Activated CD4-positive, alpha-beta T cell treated with anti-CD3 and anti-CD28 coated beads, Interleukin-10, Interleukin-2, amounts not matched to agents 100 ng/mL and 50 ng/mL, durations not matched to agents 16 hours and 8 hours (primary cell): Measurements from ENCODE around the gene NUDT22.

Experiments
- DNase-seq: peaks from one replicate; pipeline ENCODE4 v3.0.0-alpha.2; 2020

The NUDT22 gene

DNA sequence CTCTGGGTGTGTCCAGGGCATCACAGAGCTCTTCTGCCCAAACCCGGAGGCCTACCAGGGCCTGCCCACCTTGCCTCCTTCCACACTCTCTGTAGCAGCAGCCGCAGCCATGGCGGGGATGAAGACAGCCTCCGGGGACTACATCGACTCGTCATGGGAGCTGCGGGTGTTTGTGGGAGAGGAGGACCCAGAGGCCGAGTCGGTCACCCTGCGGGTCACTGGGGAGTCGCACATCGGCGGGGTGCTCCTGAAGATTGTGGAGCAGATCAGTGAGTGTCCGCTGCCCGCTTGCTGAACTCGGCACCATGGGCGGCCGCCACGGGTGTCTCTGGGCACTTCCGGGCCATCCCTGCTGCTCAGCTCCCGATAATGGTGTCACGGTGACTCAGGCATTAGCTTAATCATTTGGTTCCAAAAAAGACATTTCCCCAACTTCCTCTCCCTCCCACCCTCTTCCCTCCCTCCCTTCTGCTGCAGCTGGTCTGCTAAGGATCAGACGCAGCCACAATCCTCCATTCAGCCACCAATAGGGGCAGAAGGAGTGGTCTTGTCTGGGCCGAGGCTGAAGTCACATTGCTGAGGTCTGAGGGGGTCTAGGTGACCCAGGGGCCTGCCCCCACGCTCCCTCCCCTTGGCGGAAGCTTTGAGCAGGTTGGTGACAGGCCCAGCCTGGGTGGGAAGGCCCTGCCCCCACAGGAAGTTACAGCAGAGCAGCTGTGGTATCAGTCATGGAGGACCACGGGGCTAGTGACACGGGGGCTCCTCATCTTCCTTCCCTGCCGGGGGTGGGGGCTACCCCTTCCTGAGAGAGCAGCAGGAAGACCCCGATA lies 18.6 kb upstream of the NUDT22 start:
- peak; percentile 91 for DNase-seq

DNA sequence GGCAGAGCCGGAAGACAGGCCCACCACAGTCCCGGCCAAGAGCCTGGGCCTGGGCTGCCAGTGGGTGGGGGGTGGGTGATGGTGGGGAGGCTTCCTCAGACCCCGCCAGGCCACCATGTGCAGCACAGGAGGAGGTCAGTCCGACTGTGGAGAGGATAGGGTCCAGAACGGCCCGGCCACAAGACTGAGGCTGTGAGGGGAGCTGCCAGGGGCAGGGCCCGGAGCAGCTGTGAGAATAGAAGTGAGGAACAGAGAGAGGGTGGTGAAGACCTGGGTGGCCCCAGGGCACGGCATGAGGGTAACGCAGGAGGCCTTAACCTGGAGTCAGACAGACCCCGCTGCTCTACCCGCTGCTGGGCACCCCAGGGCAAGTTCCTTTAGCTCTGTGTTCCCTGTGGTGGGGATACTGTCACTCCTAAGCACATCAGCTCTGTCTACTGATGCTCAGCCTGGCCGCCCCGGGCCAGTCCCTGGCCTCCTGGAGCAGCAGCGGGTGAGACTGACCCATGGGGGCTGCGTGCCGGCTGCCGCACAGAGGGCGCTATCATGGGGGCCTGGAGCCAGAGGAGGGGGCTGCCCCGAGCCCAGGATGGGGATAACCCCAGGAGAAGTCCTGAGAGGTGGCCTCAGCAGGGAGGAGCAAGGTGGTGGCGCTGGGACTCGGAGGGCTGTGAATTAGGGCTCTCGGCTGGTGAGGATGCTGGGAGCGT lies 17.8 kb upstream of the NUDT22 start:
- DNase-seq = no peak

DNA sequence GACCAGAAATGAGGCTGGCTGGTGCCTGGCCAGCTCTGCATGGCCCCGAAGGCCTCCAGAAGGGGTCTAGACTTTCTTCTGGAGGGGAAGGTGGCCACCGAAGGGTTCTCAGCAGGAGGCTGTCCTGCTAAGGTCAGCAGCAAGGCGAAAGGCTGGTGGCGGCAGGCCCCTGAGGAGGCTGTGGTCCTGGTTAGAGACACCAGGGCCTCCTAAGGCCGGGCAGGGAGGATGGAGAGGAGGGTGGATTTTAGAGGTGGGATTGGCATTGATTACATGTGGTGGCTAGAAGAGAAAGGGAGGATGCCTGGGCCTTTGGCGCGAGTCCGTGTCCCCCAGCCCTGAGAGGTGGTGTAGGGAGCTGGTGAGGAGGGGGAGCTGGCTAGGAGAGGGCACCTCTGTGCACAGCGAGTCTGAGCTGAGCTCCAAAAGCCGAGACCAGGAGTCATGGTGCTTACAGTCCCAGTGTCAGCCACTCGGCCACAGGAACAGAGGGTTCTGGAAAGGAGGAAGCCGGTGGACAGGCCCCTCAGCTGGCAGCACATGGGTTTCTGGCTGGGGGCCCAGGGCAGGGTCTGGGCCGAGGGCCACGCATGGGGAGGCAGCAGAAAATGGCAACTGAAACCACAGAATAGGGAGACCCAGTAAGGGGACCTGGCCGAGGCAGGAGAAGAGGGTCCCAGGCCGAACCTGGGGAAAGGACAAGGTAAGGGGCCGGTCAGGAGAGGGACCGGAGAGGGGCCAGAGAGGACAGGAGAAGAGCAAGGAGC lies 17.1 kb upstream of the NUDT22 start:
- no peak for DNase-seq

DNA sequence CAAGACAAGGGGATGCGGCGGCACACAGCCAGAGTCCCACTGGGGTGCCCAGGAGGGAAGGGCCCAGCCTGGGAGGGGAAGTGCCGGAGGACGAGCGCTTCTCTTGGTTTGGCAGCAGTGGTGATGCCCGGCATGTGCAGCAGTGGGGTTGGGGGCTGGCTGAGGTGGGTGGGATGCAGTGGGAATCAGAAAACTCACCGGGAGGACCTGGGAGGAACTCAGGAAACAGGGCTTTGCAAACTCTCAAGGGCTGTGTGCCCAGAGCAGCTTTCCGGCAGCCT lies 16.6 kb upstream of the NUDT22 start:
- no peak for DNase-seq

DNA sequence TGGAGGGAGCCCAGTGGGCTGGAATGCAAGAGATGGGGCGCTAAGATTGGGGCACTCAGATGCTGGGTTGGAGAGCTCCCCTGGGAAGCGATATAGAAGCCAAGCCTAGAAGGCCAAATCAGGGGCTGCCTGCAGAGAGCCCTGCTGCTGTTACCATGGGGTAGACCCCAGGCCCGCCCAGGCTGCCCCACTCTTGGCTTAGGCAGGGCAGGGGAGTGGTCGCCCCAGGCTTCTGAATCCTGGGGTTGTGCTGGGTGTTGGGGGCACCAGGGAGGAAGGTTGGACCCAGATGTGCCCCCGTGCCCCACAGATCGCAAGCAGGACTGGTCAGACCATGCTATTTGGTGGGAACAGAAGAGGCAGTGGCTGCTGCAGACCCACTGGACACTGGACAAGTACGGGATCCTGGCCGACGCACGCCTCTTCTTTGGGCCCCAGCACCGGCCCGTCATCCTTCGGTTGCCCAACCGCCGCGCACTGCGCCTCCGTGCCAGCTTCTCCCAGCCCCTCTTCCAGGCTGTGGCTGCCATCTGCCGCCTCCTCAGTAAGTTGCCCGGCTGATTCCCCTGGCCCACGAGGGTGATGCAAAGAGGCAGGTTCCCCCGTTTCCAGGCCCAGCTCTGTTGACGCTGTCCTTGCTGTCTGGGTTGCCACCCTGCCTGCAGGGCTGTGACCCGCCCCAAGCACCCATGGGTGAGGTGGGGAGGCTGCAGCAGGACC lies 15.6 kb upstream of the NUDT22 start:
- no peak for DNase-seq

DNA sequence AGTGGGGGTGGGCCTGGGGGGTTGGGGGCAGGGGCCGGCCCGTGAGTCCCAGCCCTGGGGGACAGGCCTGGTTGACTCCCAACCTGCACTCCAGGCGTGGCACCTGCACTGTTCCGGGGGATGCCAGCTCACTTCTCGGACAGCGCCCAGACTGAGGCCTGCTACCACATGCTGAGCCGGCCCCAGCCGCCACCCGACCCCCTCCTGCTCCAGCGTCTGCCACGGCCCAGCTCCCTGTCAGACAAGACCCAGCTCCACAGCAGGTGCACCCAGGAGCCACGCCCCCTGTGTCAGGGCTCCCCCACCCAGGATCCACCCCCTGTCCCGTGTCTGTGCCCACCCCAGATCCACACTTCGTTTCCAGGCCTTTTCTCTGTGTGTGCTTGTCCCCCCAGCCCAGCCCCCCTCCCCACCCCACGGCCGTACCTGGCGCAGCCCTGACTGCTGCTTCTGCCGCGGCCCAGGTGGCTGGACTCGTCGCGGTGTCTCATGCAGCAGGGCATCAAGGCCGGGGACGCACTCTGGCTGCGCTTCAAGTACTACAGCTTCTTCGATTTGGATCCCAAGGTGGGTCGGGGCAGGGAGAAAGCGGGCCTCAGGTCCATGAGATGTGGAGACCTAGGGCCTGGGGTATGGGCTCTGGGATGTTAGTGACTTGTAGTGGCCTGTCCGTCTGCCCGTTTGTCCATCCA lies 14.7 kb upstream of the NUDT22 start:
- DNase-seq = no peak

DNA sequence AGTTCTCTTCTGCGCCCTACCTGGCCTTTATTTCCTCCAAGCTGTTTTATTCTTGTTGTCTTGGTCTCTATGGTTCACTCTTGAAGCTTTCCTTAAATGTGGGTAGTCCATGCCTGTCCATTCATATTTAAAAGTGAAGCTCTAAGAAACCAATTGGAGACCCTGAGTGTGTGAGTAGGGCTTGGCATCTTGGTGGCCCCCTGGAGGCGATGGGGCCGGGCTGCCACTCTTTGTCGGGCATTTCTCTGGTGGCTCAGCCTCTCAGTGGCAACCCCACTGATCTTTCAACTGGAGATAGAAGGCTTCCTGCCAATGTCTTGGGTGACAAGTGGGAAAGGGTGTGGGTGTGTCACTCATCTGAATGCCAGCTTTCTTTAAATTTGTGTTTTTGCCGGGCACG lies 9.2 kb upstream of the NUDT22 start:
- DNase-seq = no peak

DNA sequence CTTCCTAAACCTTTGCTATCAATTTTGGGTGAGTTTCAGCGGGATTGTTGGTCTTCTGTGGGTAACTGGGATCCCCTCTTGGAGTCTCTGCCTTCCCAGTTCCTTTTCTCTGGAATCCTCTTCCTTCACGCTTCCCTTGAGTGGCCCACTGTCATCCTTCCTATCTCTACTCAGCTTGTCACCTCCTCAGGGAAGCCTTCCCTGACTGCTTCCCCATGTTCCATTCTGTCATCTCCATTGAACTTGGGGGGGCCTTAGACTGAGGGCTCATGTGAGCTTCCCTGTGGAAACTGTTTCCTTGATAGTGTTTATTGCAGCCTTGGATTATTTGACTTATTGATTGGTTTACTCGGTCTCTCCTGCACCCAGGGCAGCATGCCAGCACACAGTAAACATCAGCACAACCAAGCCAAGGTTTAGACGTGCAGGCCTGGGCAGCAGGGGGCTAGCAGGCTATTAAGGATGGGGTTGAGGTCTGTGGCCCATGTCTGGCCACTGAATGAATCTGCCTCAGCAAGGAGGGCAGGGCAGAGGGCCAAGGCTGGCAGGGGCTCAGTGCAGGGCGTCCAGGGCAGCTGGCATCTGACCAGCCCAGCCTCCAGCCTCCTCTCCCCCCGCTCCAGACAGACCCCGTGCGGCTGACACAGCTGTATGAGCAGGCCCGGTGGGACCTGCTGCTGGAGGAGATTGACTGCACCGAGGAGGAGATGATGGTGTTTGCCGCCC lies 7.3 kb upstream of the NUDT22 start:
- DNase-seq = no peak

DNA sequence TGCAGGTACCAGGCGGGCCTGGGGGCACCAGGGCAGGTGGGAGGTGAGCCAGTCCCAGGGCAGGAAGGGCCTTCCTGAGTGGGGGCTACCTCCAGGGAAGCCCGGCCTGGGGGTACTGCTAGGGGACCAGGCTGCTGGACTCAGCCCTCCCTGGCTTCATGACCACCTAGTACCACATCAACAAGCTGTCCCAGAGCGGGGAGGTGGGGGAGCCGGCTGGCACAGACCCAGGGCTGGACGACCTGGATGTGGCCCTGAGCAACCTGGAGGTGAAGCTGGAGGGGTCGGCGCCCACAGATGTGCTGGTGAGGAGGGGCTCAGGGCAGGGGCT lies 6.8 kb upstream of the NUDT22 start:
- no peak for DNase-seq

DNA sequence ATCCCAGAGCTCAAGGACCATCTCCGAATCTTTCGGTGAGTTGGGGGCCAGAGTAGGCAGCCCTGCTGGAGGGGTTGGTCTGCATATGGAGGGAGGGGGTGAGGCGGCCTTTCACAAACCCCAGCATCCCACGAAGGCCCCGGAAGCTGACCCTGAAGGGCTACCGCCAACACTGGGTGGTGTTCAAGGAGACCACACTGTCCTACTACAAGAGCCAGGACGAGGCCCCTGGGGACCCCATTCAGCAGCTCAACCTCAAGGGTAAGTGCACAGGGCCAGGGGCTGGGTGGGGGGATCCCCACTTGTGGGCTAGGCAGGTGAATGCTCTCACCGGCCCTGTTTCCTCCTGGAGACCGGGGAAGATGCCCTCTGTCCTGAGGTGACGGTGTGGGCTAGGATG lies 6.3 kb upstream of the NUDT22 start:
- no peak for DNase-seq

DNA sequence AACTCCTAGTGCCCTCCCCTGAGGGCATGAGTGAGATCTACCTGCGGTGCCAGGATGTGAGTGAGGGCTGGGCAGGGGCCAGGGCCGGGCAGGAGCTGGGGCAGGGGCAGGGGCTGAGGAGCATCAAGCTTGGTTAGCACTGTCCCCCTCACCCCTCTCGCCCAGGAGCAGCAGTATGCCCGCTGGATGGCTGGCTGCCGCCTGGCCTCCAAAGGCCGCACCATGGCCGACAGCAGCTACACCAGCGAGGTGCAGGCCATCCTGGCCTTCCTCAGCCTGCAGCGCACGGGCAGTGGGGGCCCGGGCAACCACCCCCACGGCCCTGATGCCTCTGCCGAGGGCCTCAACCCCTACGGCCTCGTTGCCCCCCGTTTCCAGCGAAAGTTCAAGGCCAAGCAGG lies 5.8 kb upstream of the NUDT22 start:
- no peak for DNase-seq

DNA sequence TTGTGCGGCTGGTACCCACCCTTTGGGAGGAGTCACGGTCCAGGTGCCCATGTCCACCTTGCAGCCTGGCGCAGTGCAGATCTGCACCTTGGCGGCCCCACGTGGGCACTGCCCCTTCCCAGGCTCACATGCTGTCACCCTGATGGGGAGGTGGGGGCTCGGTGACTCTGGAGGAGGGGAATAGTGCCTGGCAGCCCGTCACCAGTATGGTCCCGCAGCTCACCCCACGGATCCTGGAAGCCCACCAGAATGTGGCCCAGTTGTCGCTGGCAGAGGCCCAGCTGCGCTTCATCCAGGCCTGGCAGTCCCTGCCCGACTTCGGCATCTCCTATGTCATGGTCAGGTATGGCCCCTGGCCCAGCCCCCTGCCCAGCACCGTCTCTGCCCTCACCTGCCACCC lies 5.3 kb upstream of the NUDT22 start:
- DNase-seq = no peak

DNA sequence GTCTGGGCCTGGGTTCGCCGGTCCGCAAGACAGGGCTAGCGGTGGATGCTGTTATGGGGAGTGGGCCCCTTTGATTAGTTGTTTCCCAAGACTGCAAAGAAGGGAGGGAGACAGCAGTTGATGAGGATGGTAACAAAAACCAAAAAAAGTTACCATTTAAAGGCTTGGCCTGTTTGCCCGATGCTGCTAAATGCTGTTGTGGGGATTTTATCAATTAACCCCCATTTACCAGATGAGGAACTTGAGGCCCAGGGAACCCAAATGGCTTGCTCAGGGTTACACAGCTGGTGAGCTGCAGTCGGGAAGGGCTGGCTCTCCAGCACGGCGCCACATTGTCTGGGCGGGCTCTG lies 3.4 kb upstream of the NUDT22 start:
- no peak for DNase-seq

DNA sequence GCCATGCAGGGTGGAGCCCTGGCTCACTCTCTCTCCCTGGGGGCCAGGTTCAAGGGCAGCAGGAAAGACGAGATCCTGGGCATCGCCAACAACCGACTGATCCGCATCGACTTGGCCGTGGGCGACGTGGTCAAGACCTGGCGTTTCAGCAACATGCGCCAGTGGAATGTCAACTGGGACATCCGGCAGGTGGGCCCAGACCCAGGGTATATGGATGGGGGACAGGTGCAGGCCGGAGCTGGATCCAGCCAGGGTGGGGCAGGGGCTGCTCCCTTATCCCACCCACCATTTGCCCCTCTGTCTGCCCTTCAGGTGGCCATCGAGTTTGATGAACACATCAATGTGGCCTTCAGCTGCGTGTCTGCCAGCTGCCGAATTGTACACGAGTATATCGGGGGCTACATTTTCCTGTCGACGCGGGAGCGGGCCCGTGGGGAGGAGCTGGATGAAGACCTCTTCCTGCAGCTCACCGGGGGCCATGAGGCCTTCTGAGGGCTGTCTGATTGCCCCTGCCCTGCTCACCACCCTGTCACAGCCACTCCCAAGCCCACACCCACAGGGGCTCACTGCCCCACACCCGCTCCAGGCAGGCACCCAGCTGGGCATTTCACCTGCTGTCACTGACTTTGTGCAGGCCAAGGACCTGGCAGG lies 2.9 kb upstream of the NUDT22 start:
- no peak for DNase-seq

DNA sequence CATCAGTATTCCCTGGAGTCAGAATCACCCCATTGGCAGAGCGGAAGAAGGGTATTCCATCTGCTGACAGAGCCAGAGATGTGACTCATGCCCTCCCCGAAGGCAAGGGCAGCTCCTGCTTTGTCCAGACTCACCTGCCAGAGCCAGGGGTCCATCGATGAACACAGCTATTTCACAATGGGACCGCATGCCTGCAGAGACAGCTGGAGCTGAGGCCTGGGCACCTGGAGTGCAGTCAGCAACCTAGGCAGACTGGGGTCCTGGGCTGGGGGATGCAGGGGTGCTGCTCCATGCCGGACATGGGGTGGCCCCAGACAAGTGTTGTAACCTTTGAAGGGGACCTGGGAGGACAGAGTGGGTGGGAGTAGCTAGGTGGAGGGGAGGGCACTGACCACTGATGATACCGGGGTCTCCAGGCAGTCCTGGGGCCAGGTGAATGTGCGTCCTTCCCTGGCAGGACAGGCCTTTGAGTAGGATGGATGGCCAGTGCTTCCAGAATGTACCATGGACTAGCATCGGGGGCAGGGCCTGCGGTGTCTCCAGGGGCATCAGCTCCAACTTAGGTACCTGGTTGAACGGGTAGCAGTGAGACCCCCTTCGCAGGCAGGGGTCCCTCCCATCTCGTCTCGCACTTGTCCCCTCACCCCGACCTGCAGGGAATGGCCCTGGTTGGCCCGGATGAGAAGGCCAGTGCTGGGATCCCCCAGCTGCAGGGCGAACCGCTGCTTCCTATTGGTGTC lies 1.8 kb upstream of the NUDT22 start:
- no peak for DNase-seq

DNA sequence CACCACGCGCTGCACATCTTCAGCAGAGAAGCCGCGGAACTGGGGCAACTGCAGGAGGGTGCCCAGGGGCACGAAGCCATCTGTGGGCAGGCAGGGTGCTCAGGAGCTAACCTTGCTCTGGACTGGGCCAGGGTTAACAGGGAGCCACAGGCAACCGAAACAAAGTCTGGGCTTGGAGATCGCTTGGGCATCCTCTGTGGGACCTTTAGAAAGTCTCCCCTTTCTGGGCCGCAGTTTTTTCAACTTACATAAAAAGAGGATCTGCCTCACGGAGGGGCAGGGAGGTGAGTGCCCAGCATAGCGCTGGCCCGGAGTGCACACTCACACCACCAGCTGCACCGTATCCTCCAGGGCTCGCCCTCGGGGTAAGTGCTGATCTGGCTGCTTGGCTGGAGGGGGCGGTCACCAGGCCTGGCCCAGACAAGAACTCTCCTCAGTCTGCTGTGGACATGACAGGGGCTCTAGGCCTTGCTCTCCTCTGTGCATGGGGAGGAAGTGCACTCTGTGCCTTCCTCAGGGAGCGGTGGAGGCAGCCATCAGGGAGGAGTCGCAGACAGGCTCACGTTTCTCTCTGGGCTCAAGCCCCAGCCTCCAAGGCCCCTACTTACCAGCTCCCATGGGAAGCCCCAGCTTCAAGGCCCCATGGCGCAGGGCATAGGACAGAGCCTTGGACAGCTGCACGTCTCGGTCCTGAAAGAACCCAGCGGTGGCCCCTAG lies 1.0 kb upstream of the NUDT22 start:
- no peak for DNase-seq

DNA sequence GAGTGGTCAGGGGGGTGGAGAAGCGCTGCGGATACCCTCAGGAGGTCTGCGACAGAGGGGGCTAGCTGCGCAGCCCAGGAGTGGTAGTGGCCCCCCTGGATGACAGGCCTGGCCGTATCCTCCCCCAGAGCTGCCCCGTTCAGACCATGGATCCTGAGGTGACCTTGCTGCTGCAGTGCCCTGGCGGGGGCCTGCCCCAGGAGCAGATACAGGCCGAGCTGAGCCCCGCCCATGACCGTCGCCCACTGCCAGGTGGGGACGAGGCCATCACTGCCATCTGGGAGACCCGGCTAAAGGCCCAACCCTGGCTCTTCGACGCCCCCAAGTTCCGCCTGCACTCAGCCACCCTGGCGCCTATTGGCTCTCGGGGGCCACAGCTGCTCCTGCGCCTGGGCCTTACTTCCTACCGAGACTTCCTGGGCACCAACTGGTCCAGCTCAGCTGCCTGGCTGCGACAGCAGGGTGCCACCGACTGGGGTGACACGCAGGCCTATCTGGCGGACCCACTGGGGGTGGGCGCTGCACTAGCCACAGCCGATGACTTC lies 505 bp downstream of the NUDT22 start:
- DNase-seq = peak; percentile 80

DNA sequence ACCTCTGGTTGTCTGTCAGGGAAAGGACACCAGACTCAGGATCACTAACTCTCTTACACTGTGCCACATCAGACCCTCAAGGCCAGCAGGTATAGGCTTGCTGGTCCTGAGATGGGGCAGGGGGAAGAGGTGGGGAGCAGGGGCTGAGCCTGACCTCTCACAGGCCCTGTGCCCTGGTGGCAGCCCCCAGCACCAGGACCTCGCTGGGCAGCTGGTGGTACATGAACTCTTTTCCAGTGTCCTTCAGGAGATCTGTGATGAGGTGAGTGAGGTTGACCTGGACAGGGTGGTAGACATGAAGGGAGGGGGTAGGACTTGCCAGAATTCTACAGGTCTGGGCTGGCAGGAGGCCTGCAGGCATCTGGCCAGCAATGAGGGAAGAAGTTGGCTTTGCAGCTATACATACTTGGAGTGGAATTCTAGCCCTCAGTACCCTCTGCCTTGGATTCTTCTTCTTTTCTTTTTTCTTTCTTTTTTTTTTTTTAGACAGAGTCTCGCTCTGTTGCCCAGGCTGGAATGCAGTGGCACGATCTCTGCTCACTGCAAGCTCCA lies 1.4 kb downstream of the NUDT22 start:
- no peak for DNase-seq

DNA sequence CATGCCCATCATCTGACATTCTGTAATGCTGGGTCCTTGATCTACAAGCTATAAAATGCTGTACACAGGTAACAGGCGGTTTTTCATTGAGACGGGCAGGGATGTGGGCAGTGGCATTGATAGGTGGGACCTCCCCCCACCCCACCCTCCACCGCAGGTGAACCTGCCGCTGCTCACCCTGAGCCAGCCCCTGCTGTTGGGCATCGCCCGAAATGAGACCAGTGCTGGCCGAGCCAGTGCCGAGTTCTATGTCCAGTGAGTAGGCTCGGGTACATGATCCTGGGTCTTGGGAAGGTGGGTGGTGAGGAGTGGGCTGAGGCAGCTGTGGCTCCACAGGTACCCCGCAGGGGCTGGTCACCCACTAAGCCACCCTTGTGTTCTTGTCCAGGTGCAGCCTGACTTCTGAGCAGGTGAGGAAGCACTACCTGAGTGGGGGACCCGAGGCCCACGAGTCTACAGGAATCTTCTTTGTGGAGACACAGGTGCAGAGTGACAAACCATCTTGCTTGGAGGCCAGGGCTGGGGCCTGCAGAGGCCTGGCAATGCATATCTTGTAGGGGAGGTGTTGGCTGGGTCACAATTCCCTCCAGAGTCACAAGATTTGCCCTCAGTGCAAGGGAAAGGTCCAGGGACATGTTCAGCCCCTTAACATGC lies 3.1 kb downstream of the NUDT22 start:
- DNase-seq = no peak
